Erythroblast (primary cell): Measurements from ENCODE around the gene MDGA2.

Source experiments
- GATA1 ChIP-seq: IDR thresholded peaks from 2 replicates; pipeline ENCODE4 v1.6.1; 2011; ENCODE audit warnings: low read depth, mild to moderate bottlenecking, control low read depth, low read length, moderate library complexity
- POLR2A ChIP-seq: IDR thresholded peaks from 2 replicates; pipeline ENCODE4 v1.6.1; 2011; ENCODE audit warnings: mild to moderate bottlenecking, low read length

DNA sequence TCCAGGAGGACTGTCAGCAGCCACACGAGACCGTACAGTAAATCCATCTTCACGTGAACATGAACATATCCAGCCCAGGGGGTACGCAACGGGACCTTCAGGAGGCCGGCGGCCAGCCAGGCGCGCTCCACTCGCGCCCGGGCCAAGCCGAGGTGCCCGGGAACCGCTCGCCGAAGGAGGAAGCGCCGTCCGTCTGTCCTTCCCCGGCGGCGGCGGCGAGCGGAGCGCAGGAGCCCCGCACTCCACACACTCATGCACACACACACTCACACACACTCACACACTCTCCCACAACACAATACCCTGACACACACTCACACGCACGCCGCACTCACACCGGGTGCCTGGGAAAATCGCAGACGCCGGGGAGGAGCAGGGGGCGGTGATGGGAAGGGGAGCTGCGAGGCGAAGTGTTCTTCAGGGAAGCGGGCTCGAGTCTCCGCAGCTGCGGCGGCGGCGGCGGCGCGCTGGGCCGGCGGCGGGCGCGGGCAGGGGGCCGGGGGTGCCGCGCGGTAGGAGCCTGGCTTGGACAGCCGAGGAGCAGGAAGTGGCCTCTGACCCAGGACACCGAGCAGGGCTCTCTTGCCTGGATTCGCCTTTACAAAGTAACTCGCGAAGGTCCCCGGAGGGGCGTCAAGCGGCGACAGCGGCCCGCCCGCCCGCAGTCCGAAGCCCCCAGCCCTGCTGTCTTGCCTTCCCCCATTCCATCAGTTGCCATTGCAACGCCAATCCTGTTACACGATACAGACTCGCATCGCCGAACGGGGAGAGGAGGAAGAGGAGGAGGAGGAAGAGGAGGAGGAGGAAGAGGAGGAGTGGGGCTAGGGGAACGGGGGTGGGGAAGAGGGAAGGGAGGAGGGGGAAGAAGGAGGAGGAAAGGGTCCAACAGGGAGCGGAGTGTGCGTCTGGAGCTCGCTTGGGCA, 601 bp downstream of the MDGA2 start:
- TF ChIP-seq POLR2A (no peak), GATA1 (no peak)
